RWPE1 (cell line): Measurements from ENCODE around the gene CD226.
"Not testable (repeated sequence)": the region's sequence is repeated elsewhere in the genome, so short reads cannot be mapped to it uniquely, and the experiment has no call there.

ENCODE experiments used
- CTCF ChIA-PET: fragments of 350-600 bp; sonication (Branson Sonifier 250); formaldehyde crosslinking; extraction: SDS; loops from one replicate; lab custom pipeline; 2021; lab: Yijun Ruan, JAX
- POLR2A ChIA-PET: fragments of 400-600 bp; formaldehyde crosslinking; extraction: SDS; loops from one replicate; lab custom pipeline; 2020; ENCODE audit warnings: antibody characterized with exemption; ENCODE audit not compliant: low non-redundant PET; lab: Yijun Ruan, JAX
- DNase-seq: peaks from one replicate; pipeline ENCODE4 v3.0.0; 2012; ENCODE audit warnings: low spot score
- H3K27ac ChIP-seq: fragments of 450-650 bp; 2 replicates; pipeline ENCODE4 v1.5.1; 2017
- TF ChIP-seq, protein P1 (sequence below): fragments of 450-650 bp; conservative IDR thresholded peaks from 2 replicates; pipeline ENCODE4 v1.5.1; 2017; ENCODE audit warnings: low read depth, mild to moderate bottlenecking

Gene CD226

DNA sequence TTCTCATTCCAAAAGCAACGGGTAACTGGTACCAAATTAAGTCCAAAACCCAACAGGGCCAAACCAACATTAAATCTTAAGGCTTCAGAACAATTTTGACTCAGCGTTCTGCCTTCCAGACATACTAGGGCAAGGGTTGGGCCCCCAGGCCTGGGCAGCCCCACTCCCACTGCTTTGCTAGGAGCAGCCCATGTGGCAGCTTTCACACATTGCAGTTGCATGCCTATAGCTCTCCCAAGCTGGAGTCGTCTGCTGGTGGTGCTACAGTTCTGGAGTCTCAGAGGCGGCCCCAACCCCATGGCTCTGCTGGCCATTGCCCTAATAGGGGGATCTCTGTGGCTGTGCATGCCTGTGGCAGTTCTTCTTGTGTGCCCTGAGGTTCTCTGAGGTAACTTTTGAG lies 37.6 kb upstream of the CD226 start:
- no peak for DNase-seq
- POLR2A ChIA-PET = no interaction called here
- TF ChIP-seq, protein P1, sequence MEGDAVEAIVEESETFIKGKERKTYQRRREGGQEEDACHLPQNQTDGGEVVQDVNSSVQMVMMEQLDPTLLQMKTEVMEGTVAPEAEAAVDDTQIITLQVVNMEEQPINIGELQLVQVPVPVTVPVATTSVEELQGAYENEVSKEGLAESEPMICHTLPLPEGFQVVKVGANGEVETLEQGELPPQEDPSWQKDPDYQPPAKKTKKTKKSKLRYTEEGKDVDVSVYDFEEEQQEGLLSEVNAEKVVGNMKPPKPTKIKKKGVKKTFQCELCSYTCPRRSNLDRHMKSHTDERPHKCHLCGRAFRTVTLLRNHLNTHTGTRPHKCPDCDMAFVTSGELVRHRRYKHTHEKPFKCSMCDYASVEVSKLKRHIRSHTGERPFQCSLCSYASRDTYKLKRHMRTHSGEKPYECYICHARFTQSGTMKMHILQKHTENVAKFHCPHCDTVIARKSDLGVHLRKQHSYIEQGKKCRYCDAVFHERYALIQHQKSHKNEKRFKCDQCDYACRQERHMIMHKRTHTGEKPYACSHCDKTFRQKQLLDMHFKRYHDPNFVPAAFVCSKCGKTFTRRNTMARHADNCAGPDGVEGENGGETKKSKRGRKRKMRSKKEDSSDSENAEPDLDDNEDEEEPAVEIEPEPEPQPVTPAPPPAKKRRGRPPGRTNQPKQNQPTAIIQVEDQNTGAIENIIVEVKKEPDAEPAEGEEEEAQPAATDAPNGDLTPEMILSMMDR = no peak
- no peak overlapping the region for H3K27ac ChIP-seq
- CTCF ChIA-PET = no interaction called here

DNA sequence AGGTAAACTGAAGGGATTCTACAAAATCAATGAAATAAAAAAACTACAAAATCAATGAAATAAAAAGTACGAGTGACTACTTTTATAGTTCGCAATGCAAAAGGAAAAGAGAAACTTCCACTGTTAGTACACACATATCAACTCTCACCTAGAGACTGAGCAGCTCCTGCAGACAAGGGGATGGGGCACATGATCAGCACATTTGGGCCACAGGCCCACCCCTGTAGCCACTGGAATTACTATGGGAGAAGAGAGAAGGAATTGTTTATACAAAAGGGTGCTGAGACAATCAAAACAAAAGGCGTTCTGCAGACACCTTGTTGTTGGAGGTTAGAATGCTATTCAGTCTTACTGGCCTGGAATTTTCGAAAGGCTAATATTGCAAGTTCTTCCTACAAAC lies 34.7 kb upstream of the CD226 start:
- no peak for DNase-seq
- TF ChIP-seq, protein P1 = no peak
- POLR2A ChIA-PET = no interaction called here
- CTCF ChIA-PET = no interaction called here
- H3K27ac ChIP-seq = no peak overlapping the region

DNA sequence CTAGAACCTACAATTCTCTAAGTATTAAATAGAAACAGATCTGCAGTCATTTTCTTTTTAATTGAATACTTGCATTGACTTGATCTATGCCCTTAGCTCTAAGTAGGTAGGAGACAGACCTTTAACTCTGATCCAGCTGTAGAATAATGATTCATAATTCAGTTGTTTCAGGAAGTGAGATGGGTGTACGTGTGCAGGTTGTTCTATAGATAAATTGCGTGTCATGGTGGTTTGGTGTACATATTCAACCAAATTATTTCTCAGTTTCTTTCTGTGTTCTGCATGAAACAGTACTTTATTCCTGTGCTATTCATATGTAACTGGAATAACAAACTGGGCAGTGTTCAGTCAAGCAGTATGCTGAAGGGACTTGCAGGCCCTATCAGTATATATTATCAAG lies 34.3 kb upstream of the CD226 start:
- ChIA-PET POLR2A (no interaction called here), CTCF (interaction anchor here (0.6 kb wide), 1 partner anchor 60 kb away, joined by 3 read pairs; no protein-coding TSS in a partner anchor)
- no peak for DNase-seq
- TF ChIP-seq, protein P1 = no peak
- no peak overlapping the region for H3K27ac ChIP-seq

DNA sequence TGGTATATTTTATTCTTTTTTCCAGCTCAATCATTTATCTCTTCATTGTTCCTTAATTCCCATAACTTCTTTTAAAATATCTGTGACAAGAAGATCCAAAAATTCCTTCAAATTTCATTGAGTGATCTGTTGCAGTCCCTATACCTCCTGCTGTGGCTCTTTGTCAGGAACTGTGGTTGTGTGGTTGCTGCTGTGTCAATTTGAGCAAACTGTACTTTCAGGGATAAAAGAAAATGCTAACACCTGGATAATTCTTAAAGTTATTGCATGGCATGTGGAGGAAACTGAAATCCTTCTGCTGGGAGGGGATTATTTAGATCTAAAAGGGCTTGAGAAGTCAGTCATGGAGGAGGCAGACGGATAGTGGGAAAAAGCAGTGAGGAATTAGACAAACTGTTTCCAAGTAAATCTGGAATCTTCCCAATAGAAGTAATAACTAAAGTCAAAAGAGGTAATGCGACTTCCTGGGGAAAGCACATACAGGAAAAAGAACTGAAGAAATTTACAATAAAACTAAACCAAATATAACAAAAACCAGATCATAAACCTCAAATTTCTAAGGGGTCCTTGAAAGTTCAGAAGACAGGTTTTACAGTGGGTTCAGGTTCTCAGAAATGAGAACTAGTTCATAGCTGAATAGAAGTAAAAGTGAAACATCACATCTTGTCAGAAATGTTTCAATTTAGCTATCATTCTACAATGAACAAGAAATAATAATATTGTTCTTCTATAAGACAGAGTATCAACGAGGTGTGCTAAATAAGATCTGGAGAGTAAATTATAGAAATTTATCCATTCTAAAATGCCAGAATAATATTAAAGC lies 33.5 kb upstream of the CD226 start:
- no peak overlapping the region for H3K27ac ChIP-seq
- TF ChIP-seq, protein P1 = no peak
- ChIA-PET CTCF (interaction anchor here (0.6 kb wide), 1 partner anchor 59 kb away, joined by 3 read pairs; no protein-coding TSS in a partner anchor), POLR2A (no interaction called here)
- no peak for DNase-seq

DNA sequence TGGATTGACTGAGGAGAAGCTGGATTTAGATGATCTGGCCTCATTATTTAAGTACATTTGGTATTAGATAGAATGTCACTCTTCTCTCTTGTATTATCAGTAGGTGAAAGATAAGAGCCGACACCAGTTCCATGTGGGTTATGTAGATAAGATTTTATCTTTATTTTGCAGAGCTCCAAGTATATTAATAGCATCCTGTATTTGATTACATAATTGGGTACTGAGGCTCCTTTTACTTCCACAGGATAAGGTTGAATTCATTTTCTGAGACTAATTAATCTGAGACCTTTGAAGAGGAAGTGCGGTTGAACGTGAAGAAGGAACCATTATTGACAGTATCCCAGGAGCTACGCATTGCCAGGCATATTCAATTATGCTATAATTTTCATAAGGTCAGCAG lies 32.8 kb upstream of the CD226 start:
- TF ChIP-seq, protein P1 = no peak
- DNase-seq = no peak
- ChIA-PET POLR2A (no interaction called here), CTCF (no interaction called here)
- H3K27ac ChIP-seq = no peak overlapping the region

DNA sequence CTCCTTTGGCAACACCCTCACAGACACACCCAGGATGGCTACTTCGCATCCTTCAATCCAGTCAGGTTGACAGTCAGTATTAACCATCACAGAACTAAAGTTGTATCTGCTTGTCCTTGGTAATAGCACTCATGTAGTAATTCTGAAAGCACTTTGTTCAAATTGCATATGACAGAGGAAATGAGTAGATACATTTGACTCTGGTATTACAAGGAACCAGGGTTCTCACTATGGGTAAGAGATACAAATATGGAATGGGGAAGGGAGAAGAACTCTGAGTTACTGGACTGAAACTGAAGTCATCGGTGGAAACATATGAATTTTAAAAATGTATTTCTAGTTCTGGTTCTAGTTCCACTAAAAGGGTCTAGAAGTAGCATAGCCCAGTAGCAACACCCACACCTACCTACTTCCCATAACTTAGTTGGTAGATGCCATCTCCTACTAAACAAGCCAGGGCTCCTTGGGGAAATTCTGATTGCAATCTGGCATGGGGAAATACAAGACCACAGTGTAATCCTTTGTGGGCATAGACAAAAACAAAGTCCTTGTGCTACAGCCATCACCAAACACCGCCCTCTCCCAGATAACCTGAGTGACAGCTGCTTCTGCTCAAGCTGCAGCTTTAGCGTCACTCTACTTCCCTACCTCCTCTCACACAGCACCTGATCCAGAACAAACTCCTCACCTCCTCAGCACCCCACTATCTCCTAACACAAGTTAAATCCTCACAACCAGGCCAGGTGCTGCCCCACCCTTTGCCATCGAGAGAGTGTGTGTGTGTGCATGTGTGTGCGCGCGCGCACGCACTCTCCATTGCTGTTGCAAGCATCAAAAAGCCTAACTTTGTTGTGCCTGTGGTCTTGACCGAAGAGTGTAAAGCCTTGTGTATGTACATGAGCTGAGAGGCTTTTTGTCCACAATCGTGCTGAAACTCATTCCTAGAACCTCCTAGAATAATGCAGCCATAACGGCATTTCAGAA lies 31.4 kb upstream of the CD226 start:
- TF ChIP-seq, protein P1 = no peak
- DNase-seq = no peak
- H3K27ac ChIP-seq = no peak overlapping the region
- ChIA-PET CTCF (no interaction called here), POLR2A (no interaction called here)

DNA sequence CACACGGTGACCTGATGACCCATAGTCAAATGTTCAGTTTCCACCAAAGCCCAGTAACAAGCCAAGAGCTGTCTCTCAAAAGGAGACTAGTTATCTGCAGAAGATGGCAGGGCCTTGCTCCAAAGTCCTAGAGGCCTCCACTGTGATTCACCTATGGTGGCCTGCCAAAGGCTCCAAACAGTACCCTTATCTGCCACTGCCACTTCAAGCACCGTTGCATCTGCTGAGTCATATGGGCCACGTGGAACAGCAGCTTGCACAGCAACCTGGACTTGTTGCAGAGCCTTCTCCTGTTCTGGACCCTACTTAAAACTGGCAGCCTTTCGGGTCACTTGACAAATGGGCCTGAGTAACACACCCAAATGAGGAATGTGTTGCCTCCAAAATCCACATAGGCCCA lies 27.6 kb upstream of the CD226 start:
- DNase-seq, POLR2A ChIA-PET, CTCF ChIA-PET, H3K27ac ChIP-seq: not testable (repeated sequence)
